ENCODE results near the gene FABP3. TPM values are rescaled to one million over a fixed set of nuclear protein-coding genes. Genes with fewer than 3 reads are reported as not detected.

The FABP3 gene
- total and polyA plus RNA-seq, 2 of the 13 experiments (the other 11 are each of a cell fraction or from before 2014, with no cell fraction given): 0.21 to 0.24 TPM

- TF ChIP-seq HNF1A (IDR thresholded peaks at IDR 0.05; ENCODE audit: low read depth) (no peak), HNF1A (CRISPR knock-in tag; IDR thresholded peaks at IDR 0.05; ENCODE audit: borderline replicate concordance) (peak; percentile 31; the same call in 1 of the 2 replicates), ZNF678 (CRISPR knock-in tag; IDR thresholded peaks at IDR 0.05) (no peak), ZNF580 (CRISPR knock-in tag; IDR thresholded peaks at IDR 0.05; ENCODE audit: borderline replicate concordance, low read depth) (peak; percentile 52; the same call in 1 of the 2 replicates), BCLAF1 (IDR thresholded peaks at IDR 0.05) (no peak), HNRNPL (IDR thresholded peaks at IDR 0.05; ENCODE audit: low read depth, low read length) (no peak)
- TF ChIP-seq, protein P1, sequence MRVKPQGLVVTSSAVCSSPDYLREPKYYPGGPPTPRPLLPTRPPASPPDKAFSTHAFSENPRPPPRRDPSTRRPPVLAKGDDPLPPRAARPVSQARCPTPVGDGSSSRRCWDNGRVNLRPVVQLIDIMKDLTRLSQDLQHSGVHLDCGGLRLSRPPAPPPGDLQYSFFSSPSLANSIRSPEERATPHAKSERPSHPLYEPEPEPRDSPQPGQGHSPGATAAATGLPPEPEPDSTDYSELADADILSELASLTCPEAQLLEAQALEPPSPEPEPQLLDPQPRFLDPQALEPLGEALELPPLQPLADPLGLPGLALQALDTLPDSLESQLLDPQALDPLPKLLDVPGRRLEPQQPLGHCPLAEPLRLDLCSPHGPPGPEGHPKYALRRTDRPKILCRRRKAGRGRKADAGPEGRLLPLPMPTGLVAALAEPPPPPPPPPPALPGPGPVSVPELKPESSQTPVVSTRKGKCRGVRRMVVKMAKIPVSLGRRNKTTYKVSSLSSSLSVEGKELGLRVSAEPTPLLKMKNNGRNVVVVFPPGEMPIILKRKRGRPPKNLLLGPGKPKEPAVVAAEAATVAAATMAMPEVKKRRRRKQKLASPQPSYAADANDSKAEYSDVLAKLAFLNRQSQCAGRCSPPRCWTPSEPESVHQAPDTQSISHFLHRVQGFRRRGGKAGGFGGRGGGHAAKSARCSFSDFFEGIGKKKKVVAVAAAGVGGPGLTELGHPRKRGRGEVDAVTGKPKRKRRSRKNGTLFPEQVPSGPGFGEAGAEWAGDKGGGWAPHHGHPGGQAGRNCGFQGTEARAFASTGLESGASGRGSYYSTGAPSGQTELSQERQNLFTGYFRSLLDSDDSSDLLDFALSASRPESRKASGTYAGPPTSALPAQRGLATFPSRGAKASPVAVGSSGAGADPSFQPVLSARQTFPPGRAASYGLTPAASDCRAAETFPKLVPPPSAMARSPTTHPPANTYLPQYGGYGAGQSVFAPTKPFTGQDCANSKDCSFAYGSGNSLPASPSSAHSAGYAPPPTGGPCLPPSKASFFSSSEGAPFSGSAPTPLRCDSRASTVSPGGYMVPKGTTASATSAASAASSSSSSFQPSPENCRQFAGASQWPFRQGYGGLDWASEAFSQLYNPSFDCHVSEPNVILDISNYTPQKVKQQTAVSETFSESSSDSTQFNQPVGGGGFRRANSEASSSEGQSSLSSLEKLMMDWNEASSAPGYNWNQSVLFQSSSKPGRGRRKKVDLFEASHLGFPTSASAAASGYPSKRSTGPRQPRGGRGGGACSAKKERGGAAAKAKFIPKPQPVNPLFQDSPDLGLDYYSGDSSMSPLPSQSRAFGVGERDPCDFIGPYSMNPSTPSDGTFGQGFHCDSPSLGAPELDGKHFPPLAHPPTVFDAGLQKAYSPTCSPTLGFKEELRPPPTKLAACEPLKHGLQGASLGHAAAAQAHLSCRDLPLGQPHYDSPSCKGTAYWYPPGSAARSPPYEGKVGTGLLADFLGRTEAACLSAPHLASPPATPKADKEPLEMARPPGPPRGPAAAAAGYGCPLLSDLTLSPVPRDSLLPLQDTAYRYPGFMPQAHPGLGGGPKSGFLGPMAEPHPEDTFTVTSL (CRISPR knock-in tag; IDR thresholded peaks at IDR 0.05; ENCODE audit: borderline replicate concordance): no peak
- TF ChIP-seq, protein P2, sequence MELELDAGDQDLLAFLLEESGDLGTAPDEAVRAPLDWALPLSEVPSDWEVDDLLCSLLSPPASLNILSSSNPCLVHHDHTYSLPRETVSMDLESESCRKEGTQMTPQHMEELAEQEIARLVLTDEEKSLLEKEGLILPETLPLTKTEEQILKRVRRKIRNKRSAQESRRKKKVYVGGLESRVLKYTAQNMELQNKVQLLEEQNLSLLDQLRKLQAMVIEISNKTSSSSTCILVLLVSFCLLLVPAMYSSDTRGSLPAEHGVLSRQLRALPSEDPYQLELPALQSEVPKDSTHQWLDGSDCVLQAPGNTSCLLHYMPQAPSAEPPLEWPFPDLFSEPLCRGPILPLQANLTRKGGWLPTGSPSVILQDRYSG (CRISPR knock-in tag; IDR thresholded peaks at IDR 0.05): no peak
- TF ChIP-seq, protein P3, sequence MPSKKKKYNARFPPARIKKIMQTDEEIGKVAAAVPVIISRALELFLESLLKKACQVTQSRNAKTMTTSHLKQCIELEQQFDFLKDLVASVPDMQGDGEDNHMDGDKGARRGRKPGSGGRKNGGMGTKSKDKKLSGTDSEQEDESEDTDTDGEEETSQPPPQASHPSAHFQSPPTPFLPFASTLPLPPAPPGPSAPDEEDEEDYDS (CRISPR knock-in tag; IDR thresholded peaks at IDR 0.05): 0 out of 2 replicates have a peak, but pooled peaks have one; percentile 41
Measured at GRCh38 chr1:31373056-31373896, at the start of gene FABP3 (continued).
